ENCODE results near the gene COL23A1. TPM values are rescaled to one million over a fixed set of nuclear protein-coding genes. Genes with fewer than 3 reads are reported as not detected.

The COL23A1 gene
- total and polyA plus RNA-seq, 2 of the 8 experiments (the other 6 are each of a cell fraction or from before 2014, with no cell fraction given), result 3.1 to 4.7 TPM

- TF ChIP-seq SAP30 (IDR thresholded peaks at IDR 0.05; ENCODE audit: insufficient read depth, insufficient replicate concordance, low read length), result no peak
Observed at GRCh38 chr5:178282391-178282790, 307.8 kb downstream of the COL23A1 start (continued).

Data from H1 (cell line).